NCI-H2107 (cell line): ENCODE data around the gene MALSU1.

ENCODE experiments used
- DNase-seq: peaks from one replicate; lab custom pipeline; 2025; lab: John Stamatoyannopoulos, UW

MALSU1 gene

DNA sequence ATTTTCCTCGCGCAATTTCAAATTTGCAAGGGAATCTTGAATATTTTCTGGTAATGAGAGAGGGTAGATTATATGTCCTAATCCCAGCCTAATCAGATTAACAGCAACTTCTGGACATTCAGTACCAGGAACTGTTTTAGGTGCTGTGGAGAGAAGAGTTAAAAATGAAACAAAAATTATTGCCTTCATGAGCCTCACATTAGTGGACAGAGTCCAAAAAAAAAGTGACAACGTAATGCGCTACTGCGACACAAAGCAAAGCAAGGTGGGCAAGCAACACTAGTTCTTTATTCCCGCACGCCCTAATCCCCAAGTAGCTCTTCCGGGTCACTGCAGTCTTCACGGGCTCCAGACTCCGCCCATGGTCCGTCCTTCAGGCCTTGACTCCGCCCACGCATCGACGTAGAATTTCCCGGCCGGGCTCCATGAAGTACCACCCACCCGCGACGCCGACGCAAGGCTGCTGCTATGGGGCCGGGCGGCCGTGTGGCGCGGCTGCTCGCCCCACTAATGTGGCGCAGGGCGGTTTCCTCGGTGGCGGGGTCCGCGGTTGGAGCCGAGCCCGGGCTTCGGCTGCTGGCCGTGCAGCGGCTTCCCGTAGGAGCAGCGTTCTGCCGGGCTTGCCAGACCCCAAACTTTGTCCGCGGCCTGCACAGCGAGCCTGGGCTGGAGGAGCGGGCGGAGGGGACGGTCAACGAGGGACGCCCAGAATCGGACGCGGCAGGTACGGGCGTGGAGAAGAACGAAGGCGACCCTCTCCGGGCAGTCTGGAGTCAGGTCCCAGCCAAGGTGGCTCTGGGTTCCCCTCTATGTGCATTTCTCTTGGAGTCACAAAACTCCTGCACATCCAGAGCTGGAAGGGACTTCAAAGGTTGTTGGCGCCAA lies at the start of gene MALSU1:
TSS of gene MALSU1 (plus strand) at position 455 of the 885 bp plus-strand sequence. CDS start at position 469, 14 bp downstream.
- peak; percentile 96 for DNase-seq

GRCh38 chr7:23249486-23249885 lies 49.7 kb upstream of the MALSU1 start:
- DNase-seq: no peak

GRCh38 chr7:23254051-23254681 lies 45.0 kb upstream of the MALSU1 start:
- no peak for DNase-seq

DNA sequence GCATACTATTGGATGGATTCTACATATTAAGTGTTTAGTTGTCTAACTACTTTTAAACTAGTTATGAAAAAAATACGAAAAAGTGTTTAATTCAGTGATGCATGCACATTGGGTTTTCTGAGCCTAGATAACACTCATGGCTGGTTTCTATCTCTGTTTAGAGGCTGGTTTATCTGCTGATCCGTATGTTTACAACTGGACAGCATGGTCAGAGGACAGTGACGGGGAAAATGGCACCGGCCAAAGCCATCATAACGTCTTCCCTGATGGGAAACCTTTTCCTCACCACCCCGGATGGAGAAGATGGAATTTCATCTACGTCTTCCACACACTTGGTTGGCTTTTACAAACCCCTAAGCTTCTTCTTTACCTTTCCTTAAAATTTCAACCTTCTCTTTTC lies 42.4 kb upstream of the MALSU1 start:
- DNase-seq: no peak

- no peak for DNase-seq
Observed at GRCh38 chr7:23260371-23260770, 38.8 kb upstream of the MALSU1 start.

- DNase-seq: peak; percentile 42
Observed at GRCh38 chr7:23261843-23262452, 37.2 kb upstream of the MALSU1 start.

GRCh38 chr7:23264916-23265458 lies 34.2 kb upstream of the MALSU1 start:
- DNase-seq: no peak

DNA sequence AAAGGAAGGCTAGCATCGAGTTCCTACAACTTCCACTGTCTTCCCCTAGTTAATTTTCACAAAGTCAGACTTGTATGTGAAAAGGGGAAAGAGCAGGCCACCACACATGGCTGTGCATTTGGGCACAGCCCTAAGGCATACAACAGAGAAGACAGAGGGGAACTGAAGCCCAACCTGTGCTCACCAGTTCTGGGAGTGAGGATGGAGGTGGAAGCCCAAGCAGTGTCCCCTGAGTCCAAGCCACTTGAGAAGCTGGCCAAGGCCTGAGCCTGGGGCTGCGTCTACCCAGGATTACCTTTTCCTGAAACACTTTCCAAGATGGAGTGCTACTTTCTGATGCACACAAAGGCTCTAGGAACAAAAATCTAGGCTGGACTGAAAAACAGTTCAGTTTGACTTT lies 32.2 kb upstream of the MALSU1 start:
- DNase-seq: no peak

- no peak for DNase-seq
Observed at GRCh38 chr7:23267357-23267756, 31.8 kb upstream of the MALSU1 start.

DNA sequence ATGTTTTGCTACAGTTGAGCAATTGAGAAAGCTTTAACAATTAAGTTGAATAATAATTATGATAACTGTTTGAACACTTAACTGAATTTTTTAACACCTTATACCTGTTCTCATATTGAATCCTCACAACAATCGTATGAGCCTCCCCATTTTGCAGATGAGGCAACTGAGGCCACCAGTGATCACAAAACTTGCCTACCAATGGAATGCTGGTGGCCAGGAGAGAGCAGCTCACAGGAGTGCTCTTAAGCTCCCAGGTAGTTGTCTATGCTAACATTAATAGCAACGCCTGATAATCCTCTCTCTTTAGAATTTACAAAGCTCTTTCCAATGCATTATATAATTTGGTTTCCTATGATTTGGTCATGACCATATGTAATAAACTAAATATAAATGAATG lies 31.0 kb upstream of the MALSU1 start:
- DNase-seq: no peak

- DNase-seq: no peak
Observed at GRCh38 chr7:23268746-23269145, 30.4 kb upstream of the MALSU1 start.

GRCh38 chr7:23272275-23272674 lies 26.9 kb upstream of the MALSU1 start:
- DNase-seq: no peak

GRCh38 chr7:23273141-23273599 lies 26.0 kb upstream of the MALSU1 start:
- DNase-seq: peak; percentile 85

DNA sequence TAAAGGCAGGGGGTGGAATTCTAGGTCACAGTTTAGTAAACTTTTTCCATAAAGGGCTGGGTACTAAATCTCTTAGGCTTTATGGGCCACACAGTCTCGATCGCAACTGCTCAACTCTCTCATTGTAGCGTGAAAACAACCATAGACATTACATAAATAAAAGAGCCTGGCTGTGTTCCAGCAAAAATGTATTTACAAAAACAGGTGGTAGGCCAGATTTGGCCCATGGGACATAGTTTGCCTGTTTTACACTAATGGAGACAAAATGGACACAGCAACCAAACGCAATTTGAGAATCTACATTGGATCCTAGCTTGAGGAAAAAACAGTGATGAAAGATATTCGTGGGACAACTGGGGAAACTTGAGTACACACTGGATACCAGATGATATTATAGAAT lies 23.2 kb upstream of the MALSU1 start:
- peak; percentile 40 for DNase-seq

DNA sequence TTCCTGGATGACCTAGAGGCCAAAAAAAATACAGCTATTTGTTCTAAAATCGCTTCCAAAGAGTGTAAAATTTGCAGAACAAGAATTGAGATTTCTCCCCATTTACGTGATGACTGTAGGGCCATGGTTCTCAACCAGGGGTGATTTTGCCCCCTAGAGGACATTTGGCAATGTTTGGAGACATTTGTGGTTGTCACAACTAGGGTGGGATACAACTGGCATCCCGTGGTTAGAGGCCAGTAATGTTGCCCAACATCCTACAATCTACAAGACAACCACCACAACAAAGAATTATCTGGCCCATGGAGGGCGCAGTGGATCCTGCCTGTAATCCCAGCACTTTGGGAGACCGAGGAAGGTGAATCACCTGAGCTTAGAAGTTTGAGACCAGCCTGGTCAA lies 22.8 kb upstream of the MALSU1 start:
- no peak for DNase-seq

GRCh38 chr7:23276947-23277346 lies 22.2 kb upstream of the MALSU1 start:
- no peak for DNase-seq

DNA sequence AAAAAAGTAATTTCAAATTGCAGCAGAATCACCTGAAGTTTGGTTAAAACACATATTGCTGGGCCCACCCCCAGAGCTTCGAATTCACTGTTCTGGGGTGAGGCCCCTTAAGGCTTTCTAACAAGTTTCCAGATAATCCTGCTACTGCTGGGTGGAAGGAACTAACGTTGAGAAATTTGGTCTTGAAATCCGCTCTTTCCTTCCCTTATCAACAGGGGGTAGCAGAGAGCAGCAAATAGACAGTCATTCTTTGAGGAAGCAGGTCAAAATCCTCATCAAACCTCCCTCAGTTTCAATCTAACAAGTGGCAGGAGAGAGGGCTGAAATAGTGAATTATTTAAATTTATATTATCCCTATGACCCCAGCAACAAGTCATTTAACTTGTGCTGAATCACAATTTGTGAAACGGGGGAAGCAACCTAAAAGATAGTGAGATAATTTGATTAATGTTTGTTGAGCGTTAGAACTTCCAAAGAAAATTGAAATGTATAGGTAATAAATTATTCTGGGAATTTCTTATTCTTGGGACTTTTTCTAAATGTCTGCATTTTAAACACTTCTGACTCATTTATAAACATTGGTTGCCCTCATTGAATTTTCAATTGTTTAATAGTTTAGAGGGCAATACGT lies 21.7 kb upstream of the MALSU1 start:
- DNase-seq: peak; percentile 13

DNA sequence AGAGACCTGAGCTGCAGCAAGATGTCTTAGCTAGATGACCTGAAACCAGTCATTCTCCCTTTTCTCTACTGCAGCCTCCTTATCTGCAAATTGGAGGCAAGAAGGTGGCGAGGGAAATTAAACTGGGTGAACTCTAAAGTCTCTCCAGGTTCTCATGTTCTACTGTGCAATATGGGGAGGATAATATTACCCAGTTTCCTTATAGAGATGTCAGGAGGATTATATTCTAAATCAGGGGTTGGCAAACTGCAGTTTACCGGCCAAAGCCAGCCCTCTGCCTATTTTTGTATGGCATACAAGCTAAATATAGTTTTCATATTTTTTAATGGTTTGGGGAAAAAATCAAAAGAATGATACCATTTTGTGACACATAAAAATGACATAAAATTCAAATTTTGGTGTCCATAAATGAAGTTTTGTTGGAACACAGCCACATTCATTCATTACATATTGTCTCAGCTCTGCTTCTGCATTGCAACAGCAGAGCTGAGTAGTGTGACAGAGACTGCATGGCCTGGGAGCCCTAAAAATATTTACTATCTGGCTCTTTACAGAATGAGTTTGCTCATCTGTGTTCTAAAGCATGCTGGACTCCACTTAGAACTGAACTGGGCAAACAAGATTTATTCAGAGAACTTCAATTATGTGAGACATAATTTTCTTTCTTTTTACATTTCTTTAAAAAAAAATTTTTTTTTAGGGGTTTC lies 19.2 kb upstream of the MALSU1 start:
- DNase-seq: no peak

DNA sequence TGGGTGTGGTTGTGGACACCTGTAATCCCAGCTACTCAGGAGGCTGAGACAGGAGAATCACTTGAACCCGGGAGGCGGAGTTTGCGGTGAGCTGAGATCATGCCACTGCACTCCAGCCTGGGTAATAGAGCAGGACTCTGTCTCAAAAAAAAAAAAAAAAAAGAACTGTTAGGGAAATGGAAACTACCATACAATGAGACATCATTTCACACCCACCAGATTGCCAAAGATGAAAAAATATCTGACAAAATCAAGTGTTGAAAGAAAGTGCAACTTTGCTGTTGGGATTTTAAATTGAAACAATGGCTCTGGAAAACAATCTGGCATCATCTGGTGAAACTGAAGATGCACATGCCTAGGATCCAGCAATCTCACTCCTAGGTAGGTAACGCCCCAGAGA lies 16.1 kb upstream of the MALSU1 start:
- DNase-seq: no peak

DNA sequence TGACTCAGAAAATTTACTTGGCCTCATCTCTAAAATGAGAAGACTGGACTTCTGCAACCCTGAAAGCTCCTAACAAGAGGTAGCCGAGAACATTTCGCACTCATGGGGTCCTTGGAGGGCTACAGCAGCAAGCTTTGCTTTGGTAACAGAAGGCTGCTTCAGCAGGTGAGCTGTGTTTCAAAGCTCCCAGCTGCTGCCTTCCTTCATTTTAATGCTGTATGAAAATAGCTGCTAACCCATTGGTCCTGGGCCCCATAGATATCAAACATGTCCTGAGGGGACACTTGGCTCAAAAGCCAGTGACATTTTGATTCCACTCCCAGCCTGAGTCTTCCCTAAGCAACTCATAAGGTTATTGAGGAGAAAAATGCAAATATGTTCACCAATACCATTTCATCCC lies 14.3 kb upstream of the MALSU1 start:
- no peak for DNase-seq
